NCI-H2107 treated with DMSO at 0.1 percent for 48 hours (cell line): Measurements from ENCODE around the gene MFN2.
A peak's percentile ranks its signal among the peaks of the same experiment; 100 is the strongest.

Experiments used
- DNase-seq: peaks from one replicate; lab custom pipeline; 2025; ENCODE audit not compliant: unreplicated experiment; lab: John Stamatoyannopoulos, UW

The MFN2 gene

DNA sequence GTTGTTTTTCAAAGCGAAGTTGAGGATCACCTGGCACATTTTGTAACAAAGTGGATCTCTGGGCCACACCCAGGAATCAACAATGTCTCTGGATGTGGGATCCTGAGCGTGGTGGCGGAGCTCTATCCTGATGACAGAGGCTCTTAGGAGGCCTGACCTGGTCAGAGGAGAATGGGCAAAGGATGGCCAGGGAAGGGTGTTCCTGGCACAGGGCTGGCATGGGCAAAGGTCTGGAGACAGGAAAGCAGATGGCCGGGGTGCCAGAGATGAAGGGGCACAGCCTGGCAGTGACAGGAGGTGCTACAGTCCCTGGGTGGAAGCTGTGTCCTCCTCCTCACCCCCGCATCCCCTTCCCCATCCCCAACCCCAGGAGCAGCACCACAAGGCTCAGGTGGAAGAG, 20.0 kb upstream of the MFN2 start:
- no peak for DNase-seq

DNA sequence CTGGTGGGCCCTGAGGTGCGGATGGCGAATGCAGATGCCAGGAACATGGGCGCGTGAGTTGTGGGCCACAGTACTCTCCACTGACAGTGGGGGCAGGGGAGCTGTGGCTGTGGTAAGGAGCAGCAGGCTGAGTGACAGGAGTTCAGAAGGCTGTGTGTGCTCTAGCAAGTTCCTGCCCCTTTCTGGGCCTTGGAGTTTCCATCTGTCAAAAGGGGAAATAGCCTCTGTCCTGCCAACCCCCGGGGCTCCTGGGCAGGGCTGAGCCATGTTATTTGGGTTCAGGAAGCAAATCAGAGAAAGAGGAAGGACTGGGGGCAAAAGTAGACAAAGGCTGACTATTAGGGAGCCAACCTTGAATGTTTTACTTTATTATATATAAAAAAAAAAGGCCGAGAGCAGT, 19.5 kb upstream of the MFN2 start:
- no peak for DNase-seq

DNA sequence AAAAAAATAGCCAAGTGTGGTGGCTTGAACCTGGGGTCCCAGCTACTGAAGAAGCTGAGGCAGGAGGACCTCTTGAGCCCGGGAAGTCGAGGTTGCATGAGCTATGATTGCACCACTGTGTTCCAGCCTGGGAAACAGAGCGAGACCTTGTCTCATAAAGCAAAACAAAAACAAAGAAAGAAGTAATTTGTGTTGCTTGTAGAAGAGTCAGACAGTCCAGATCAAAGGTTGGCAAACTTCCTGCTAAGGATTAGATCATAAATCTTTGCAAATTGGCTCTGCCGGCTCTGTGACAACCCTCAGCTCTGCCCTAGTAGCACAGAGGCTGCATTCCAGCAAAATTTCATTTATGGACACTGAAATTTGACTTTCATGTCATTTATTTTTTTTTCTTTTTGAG, 19.0 kb upstream of the MFN2 start:
- no peak for DNase-seq

DNA sequence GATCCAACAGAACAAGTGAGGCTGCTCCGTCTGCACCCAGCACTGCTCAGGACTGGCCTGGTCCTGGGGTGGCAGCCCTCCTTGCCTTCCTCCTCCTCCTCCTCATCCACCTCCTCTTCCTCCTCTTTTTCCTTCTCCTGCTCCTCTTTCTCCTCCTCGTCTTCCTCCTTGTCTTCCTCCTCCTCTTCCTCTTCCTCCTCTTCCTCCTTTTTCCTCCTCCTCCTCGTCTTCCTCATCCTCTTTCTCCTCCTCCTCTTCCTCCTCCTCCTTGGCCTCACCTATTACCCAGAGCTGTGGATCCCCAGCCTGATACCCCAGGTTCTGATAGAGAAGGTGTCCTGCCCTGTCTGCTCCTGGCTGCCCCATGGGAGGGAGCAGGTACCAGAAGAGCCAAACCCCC, 16.6 kb upstream of the MFN2 start:
- DNase-seq = no peak

DNA sequence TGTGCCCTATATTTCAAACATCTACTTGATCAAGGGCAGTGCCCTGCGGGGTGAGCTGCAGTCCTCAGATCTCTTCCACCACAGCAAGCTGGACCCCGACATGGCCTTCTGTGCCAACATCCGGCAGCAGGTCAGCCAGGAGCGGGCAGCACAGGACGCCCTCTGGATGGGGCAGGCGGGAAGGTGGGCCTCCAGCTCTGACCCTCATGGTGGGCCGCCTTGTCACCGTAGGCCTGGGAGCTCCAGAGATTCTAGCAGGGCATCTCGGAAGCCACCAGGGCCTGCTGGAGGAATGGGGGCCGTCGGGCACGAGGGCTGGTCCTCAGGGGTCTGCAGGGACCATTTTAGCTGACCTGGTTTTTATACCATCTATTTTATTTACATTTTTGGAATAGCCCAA, 15.6 kb upstream of the MFN2 start:
- DNase-seq = no peak

DNA sequence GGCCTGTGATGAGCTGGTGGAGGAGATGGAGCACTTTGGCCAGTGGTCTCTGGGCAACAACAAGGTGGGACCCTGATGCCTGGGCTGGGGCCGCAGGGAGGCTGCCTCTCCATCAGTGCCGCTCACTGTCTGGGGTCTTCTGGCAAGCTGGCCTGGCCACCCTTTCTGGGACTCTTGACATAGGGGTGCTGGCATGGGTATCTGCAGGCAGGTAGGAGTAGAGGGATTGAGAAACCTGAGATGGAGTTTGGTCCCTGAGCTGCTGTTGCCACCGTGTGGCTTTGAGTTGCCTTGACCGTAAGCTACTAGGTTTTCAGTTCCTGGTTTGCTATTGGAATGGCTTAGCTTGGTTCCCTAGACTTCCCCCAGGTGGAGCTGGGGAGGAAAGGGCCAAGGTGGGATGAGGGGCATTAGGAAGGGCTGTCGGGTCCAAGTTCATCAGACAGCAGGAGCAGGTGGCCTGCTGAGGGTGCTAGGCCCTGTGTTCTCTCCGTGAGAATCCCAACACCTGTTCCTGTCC, 13.2 kb upstream of the MFN2 start:
- peak; percentile 95 for DNase-seq

DNA sequence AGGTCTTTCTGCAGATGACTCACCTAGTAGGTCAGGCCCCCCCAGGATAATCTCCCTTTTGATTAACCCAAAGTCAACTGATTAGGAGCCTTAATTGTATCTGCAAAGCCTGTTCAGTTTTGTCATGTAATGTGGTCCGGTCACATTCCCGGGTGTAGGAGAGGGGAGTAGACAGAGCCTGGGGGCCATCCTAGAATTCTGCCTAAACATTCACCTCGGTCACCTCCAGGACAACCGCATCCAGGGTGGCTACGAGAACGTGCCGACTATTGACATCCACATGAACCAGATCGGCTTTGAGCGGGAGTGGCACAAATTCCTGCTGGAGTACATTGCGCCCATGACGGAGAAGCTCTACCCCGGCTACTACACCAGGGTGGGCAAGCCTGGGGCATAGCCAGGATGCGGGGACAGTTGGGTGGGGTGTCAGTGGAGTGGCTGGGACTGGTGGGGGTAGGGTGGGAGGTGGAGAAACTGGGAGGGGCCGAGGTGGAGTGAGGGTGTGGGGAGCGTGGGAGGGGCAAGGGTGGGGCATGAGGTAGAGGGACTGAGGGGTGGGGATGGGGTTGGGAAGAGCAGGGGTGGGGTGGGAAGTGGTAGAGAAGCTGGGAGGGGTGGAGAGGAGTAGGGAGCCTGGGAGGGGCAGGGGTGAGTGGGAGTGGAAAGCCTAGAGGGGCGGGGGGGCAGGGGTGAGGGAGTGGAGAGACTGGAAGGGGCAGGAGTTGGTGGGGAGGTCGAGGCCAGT, 9.6 kb upstream of the MFN2 start:
- no peak for DNase-seq

DNA sequence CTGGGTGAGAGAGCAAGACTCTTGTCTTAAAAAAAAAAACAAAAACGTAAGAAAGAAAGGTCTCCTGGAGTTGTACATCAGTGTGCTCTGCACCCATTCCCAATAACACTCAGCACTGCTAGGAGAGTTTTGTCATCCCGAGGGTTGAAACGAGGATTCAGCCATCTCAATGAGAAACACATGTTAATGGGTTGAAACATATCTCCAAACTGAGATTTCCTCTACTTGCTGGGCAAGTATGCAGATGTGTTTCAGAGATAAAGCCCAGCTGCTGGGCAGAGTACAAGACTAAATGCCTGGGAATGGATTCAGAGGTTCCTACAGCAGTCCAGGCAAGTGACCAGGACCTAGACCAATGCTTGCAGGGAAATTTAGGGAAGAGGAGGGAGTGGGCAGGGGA, 2.6 kb upstream of the MFN2 start:
- DNase-seq = no peak

DNA sequence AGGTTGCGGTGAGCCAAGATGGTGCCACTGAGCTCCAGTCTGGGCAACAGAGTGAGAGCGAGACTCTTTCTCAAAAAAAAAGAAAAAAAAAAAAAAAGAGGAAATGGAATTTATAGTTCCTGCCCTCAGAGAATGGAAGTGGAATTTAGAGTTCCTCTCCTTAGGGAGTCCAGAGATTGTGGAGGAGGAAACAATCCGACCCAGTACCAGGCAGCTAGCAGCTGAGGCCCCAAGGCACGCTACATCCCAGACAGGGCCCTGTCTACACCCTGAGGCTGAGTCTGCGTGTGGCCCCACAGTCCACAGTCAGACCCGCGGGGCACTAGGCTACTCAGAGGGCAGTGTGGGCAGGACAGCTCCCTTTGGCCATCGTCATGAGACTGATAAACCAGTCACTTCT, 1.9 kb upstream of the MFN2 start:
- DNase-seq = no peak

DNA sequence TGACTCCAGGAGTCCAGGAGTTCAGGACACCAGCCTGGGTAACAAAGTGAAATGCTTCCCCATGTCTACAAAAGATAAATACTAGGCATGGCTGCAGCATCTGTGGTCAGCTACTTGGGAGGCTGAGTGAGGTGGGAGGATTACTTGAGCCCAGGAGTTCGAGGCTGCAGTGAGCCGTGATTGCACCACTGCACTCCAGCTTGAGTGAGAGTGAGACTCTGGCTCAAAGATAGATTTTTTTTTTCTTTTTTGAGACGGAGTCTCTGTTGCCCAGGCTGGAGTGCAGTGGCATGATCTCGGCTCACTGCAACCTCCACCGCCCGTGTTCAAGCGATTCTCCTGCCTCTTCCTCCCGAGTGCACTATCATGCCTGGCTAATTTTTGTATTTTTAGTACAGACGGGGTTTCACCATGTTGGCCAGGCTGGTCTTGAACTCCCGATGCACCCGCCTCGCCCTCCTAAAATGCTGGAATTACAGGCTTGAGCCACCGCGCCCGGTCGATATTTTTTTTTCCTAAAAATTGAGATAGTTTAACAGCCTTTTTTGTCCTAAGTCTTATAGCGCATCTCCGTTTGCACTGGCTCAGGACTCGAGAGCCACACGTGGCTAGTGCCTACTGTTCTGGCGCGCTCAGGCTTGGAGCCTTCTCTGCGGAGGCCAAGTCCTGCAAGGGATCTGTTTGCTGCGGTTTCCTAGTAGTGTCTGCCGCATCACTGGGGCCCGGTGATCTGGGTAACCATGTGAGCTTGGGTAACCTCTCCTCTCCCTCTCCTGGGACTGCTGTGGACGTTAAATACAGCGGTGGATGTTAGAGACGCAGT, 1.0 kb upstream of the MFN2 start:
- DNase-seq = peak; percentile 97

DNA sequence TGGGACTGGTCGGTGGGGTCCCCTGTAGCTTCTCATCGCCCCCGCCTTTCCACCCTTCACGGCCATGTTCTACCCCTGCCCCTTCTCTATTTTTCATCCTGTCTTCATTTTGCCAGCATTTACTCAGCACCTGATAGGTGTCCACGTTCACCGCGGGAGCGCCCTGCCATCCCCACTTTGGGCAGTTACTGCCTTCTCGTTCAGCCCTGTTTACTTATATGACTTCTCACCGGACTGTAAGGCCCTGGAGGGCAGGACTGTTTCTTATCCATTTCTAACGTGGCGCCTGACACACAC, 380 bp downstream of the MFN2 start:
- DNase-seq = no peak

DNA sequence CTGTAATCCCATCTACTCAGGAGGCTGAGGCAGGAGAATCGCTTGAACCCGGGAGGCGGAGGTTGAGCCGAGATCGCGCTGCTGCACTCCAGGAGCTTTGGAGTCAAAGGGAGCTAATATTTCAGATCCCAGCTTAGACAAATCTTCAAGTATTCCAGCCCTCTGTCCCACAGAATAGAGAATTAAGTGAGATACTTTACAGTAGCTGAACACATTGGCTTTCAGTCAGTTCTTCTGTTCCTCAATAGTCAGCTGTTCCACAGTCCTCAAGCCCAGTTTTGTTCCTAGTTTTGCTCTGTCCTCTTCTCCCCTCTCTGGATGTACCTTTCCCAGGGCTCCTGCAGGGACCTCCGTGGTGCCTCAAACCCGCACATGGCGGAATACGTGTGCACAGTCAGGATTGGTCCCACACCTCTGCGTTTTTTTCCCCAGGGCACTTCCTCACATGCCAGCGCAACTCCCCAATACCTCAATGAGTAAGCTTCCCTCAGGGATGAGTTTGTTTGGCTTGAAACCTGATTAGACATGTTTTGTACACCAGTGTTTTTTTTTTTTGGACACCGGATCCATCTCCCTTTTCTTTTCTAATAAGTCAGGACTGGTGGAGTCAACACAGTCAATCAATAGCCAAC, 1.2 kb downstream of the MFN2 start:
- no peak for DNase-seq

DNA sequence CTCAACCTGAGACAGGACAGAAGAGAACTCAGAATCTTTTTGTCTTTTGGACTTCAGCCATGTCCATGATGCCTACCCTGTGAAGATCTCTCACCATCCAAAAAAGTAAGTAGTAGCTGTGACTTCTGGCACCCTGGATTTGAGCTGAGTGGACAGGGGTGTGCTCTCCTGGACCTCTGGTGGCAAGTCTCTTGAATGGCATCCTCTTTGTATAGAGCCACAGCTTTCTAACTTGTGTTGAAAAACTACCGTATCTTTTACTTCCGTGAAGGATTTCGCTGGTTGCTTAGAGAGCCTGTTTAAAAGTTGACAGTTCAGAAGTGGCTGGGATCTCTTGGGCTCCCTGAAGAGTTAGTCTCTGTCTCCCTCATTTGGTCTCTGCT, 1.8 kb downstream of the MFN2 start:
- no peak for DNase-seq

DNA sequence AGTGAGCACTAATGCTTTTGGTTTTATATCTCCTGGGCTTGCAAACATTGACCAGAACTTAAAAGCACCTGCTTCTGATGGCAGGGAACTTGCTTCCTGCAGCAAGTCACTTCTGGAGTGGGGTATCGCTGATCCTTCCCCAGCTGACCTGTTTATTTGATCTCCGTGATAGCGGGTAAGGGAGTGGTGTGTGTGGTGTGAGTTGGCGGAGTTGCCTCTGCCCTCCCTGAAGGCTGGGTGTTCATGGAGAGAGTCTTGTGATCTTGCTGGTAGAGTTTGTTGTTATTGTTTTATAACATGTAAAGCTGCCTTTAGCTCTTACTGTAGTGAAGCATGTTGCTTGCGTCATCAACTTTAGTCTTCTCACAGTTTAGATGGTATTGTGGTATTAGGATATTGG, 3.9 kb downstream of the MFN2 start:
- no peak for DNase-seq

DNA sequence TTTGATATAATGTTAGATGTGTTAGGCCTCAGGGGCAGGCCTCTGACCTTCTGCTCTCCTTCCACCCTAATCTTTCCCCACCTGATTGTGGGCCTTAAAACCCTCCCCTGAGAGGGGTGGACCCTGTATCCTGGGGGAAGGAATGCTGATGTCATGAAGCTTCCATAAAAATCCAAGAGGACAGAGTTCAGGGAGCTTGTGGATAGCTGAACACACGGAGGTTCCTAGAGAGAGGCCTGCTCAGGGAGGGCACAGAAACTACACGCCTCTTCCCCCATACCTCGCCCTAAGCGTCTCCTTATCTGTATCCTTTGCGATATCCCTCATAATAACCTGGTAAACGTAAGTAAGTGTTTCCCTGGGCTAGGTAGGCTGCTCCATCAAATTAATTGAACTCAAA, 4.3 kb downstream of the MFN2 start:
- DNase-seq = no peak

DNA sequence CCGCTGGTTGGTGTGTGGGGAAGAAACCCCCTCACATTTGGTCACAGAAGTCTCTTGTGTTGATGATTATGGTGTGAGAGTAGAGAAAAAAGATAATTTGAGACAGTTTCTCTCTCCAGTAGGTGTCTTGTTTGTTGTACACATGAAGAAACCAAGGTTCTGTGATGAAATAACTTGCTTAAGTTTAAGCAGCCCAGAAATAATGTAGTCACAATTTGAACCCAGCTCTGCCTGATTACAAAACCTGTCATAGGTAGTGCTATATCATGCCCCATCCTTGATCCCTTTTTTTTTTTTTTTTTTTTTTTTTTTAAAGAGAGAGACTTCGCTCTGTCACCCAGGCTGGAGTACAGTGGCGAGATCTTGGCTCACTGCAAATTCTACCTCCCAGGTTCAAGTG, 4.9 kb downstream of the MFN2 start:
- DNase-seq = no peak

DNA sequence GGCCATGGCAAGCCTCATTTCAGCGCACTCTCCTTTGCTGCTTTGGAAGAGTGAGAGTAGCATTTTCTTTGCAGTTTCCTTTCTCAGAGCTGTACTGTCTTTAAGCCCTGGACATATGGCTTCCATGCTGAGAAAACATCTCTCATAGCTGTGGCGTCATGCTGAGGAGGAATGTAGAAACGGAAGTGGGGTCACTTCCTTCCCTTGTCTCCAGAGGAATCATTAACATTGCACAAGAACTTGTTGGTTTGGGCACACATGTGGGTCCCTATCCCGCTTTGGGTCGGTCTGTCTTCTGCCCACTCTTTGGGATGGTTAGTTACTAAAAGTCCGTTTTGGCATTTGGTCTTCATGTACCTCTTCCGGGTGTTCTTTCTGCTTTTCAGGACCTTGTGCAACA, 5.6 kb downstream of the MFN2 start:
- no peak for DNase-seq

DNA sequence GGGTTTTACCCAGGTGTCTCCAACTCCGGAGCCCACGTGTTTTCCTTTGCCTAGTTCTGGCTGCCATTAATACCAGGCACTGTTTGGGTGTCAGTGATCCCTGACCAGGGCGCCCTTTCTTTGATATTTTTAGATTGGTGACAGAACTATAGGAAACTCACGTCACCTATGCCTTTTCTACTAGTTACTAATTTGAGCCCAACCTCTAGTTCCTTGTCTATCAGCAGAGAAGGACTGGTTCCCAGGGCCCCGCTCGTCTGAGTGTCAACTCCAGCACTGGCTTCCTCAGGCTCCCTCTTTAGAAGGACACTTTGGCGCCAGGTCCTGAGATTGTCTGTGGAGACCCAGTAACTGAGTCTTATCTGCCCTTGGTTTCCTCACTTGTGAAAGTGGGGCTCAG, 9.4 kb downstream of the MFN2 start:
- no peak for DNase-seq

DNA sequence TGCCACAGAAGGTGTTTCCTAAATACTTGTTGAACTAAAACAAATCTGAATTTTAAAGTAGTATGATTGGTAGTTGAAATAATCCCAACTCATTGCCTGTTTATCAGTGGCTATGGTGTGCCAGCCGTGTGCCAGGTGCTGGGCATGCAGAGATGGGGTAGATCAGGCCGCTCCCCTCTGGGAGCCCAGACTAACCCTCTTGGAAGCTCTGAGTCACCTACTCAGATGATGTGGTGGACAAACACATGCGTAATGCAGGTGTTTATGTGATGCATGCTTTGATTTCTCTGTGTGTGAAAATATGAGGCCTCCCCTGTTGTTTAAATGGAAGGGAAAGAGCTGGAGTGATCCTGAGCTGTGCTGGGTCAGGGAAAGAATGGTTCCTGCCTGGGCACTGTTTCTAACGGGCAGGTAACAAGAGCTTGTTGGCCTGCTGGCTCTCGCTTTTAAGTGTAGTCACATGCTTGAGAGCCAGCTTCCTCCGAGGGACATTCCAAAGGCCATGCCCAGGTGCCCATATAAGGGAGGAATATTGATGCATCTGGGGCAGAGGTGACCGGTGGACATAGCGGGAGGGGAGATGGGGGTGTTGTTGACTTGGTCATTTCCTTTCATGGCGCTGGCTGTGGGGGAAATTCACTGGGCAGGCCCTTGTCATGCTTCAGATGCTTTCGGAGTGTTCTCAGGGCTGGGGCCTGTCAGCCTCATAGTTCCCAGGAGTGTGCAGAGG, 10.2 kb downstream of the MFN2 start:
- DNase-seq = no peak

DNA sequence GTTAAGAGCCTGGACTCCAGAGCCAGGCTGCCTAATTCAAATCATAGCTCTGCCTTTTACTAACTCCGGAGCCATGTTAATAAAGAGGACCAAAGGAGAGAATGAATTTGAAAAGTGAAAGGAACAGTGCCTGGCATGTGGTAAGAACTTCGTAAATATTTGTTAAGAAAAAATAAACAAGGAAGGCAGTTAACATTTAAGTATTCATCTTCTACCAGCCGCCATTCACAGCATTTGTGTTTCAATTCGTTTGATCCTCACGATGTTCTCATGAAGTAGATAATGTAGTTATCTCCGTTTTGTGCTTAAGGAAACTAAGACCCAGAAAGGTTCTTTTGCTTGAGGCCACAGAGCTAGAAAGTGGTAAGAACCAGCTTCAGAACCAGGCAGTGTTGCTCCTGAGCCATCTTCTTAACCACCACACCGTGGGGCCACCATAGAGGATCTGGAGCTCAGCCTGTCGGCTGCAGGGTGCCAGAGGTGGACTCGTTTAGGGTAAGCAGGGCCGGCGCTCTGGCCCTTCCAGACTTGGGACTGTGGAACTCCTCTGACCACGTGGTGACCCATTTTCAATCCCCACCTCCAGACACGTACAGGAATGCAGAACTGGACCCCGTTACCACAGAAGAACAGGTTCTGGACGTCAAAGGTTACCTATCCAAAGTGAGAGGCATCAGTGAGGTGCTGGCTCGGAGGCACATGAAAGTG, 11.9 kb downstream of the MFN2 start:
- no peak for DNase-seq
